ENCODE data around the gene NPAS3. TPM values are rescaled to one million over a fixed set of nuclear protein-coding genes. Genes with fewer than 3 reads are reported as not detected.

The NPAS3 gene
- total RNA-seq, 4 donors from 2014 or later = 0.51 to 15.2 (median 6.6) TPM

DNA sequence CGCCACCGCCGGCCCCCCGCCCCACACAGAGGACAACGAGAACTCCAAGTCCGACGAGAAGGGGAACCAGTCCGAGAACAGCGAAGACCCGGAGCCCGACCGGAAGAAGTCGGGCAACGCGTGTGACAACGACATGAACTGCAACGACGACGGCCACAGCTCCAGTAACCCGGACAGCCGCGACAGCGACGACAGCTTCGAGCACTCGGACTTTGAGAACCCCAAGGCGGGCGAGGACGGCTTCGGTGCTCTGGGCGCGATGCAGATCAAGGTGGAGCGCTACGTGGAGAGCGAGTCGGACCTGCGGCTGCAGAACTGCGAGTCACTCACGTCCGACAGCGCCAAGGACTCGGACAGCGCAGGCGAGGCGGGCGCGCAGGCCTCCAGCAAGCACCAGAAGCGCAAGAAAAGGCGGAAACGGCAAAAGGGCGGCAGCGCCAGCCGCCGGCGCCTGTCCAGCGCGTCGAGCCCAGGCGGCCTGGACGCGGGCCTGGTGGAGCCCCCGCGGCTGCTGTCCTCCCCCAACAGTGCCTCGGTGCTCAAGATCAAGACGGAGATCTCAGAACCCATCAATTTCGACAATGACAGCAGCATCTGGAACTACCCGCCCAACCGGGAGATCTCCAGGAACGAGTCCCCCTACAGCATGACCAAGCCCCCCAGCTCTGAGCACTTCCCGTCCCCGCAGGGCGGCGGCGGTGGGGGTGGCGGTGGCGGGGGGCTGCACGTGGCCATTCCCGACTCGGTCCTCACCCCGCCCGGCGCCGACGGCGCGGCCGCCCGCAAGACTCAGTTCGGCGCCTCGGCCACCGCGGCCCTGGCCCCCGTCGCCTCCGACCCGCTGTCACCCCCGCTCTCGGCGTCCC lies 861.3 kb downstream of the NPAS3 start:
- Histone ChIP-seq H3K36me3 (no peaks in the 10 kb centered on the region), H3K27ac (no peak overlapping the region), H3K27me3 (no peaks in the 10 kb centered on the region), H3K4me3 (no peak overlapping the region), H3K4me1 (no peaks in the 10 kb centered on the region), H3K9me3 (no peaks in the 10 kb centered on the region)
- intact Hi-C loops (cut with DNase I; ENCODE audit: low total_unique reads) = loop anchor here (10.0 kb wide), 1 partner anchor 1225 kb away; no protein-coding TSS in a partner anchor
- DNase-seq = no peak
- no peak for TF ChIP-seq POLR2A (IDR thresholded peaks at IDR 0.05)

DNA sequence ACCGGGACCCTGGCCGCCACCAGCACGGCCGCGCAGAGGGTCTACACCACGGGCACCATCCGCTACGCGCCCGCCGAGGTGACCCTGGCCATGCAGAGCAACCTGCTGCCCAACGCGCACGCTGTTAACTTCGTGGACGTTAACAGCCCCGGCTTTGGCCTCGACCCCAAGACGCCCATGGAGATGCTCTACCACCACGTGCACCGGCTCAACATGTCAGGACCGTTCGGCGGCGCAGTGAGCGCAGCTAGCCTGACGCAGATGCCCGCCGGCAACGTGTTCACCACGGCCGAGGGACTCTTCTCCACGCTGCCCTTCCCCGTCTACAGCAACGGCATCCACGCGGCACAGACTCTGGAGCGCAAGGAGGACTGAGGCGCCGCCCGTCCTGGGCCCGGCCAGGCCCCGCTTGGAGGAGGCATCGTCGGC lies 862.1 kb downstream of the NPAS3 start:
- Histone ChIP-seq H3K9me3 (no peaks in the 10 kb centered on the region), H3K27ac (no peak overlapping the region), H3K4me1 (no peaks in the 10 kb centered on the region), H3K36me3 (no peaks in the 10 kb centered on the region), H3K27me3 (no peaks in the 10 kb centered on the region), H3K4me3 (no peak overlapping the region)
- TF ChIP-seq, protein P1, sequence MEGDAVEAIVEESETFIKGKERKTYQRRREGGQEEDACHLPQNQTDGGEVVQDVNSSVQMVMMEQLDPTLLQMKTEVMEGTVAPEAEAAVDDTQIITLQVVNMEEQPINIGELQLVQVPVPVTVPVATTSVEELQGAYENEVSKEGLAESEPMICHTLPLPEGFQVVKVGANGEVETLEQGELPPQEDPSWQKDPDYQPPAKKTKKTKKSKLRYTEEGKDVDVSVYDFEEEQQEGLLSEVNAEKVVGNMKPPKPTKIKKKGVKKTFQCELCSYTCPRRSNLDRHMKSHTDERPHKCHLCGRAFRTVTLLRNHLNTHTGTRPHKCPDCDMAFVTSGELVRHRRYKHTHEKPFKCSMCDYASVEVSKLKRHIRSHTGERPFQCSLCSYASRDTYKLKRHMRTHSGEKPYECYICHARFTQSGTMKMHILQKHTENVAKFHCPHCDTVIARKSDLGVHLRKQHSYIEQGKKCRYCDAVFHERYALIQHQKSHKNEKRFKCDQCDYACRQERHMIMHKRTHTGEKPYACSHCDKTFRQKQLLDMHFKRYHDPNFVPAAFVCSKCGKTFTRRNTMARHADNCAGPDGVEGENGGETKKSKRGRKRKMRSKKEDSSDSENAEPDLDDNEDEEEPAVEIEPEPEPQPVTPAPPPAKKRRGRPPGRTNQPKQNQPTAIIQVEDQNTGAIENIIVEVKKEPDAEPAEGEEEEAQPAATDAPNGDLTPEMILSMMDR (IDR thresholded peaks at IDR 0.05) = no peak
- no peak for TF ChIP-seq POLR2A (IDR thresholded peaks at IDR 0.05)
- intact Hi-C loops (cut with DNase I; ENCODE audit: low total_unique reads) = no loop called here
- DNase-seq = no peak

DNA sequence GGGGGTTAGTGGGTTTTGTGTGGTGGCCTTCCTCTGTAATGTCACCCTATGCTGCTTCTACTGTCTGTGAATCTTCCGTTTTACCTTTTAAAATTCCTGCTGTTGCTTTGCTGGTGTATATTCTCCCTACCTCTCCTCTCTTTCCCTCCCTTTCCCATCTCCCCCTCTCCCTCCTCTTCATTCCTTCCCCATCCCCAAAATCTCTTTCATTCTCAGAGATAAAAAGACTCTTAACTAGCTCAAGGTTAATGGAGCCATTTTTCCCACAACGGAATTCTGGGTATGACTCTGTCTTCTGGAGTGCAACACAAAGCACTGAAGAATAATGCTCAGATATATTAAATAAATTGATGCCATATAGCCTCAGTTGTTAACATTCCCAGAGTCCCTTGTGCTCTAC lies 864.1 kb downstream of the NPAS3 start:
- H3K36me3 ChIP-seq = no peaks in the 10 kb centered on the region
- no peaks in the 10 kb centered on the region for H3K9me3 ChIP-seq
- TF ChIP-seq POLR2A (IDR thresholded peaks at IDR 0.05) = no peak
- TF ChIP-seq, protein P1 (IDR thresholded peaks at IDR 0.05) = no peak
- intact Hi-C loops (cut with DNase I; ENCODE audit: low total_unique reads) = no loop called here
- no peak for DNase-seq
- no peaks in the 10 kb centered on the region for H3K27me3 ChIP-seq
- H3K4me1 ChIP-seq = no peaks in the 10 kb centered on the region
- H3K4me3 ChIP-seq = no peak overlapping the region
- H3K27ac ChIP-seq = no peak overlapping the region

DNA sequence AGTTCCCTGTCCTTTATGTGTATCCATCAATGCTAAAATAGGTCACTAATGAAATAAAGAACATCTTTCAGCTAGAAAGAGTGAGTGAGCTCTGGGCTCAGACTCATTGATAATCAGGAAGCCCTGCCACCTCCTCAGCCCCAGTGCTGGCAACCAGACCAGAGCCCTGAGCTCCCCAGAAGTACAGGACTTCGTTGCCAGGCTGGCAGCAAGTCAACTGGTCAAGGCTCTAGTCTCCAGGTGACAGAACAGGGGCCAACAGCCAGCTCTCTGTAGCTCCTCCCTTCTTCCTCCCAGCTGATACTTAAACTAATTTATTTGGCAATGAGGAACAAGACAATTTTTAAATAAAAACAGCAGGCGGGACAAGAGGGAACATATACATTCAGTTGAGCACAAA lies 866.9 kb downstream of the NPAS3 start:
- no peak overlapping the region for H3K4me3 ChIP-seq
- no peaks in the 10 kb centered on the region for H3K36me3 ChIP-seq
- no peak for DNase-seq
- intact Hi-C loops (cut with DNase I; ENCODE audit: low total_unique reads) = no loop called here
- no peaks in the 10 kb centered on the region for H3K9me3 ChIP-seq
- H3K4me1 ChIP-seq = no peaks in the 10 kb centered on the region
- no peak for TF ChIP-seq POLR2A (IDR thresholded peaks at IDR 0.05)
- TF ChIP-seq, protein P1 (IDR thresholded peaks at IDR 0.05) = no peak
- H3K27me3 ChIP-seq = no peaks in the 10 kb centered on the region
- H3K27ac ChIP-seq = no peak overlapping the region

DNA sequence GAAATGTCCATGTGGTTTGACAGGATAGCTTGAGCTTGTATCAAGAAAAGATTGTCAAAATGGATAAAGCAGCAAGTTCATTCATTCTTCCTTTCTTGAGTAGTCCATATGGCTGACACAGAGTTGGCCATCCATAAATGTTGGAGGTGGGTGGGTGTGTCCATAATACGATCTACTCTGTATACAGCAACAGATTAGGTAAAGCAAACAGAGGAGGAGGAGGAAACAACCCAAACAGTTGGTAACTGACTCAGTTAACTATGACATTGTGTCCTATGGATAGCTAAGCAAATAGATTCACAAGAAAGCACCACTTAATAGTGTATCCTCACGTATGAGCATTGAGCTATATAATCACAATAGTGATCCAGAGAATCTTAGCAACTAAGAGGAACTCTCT lies 868.2 kb downstream of the NPAS3 start:
- Histone ChIP-seq H3K4me1 (no peaks in the 10 kb centered on the region), H3K27ac (no peak overlapping the region), H3K27me3 (no peaks in the 10 kb centered on the region), H3K4me3 (no peak overlapping the region), H3K36me3 (no peaks in the 10 kb centered on the region), H3K9me3 (no peaks in the 10 kb centered on the region)
- intact Hi-C loops (cut with DNase I; ENCODE audit: low total_unique reads) = no loop called here
- no peak for TF ChIP-seq POLR2A (IDR thresholded peaks at IDR 0.05)
- TF ChIP-seq, protein P1 (IDR thresholded peaks at IDR 0.05) = no peak
- no peak for DNase-seq

All from uterus (tissue), 4 donors.